Liver (tissue), 9 donors: Measurements from ENCODE around the gene TTF1. TPM values are rescaled to one million over a fixed set of nuclear protein-coding genes. Genes with fewer than 3 reads are reported as not detected.

ENCODE experiments used
- DNase-seq: peaks from one replicate; pipeline ENCODE4 v3.0.0-alpha.2; 2017; ENCODE audit warnings: low spot score
- H3K27ac ChIP-seq, 2 donors: one replicate each; pipeline ENCODE4 v1.7.0; 2013; ENCODE audit warnings: inconsistent platforms in 2 of 2, low read length in 2 of 2, control low read depth in 1 of 2, low read depth in 1 of 2, mild to moderate bottlenecking in 1 of 2
- H3K27me3 ChIP-seq, 4 donors: one replicate each; pipeline versions ENCODE4 v1.6.1 to v1.7.0; 2013; ENCODE audit warnings: low read length in 3 of 4, inconsistent platforms in 1 of 4, mild to moderate bottlenecking in 1 of 4, moderate library complexity in 1 of 4; ENCODE audit not compliant: control insufficient read depth in 4 of 4, insufficient read depth in 4 of 4
- H3K36me3 ChIP-seq, 4 donors: one replicate each; pipeline versions ENCODE4 v1.6.1 to v1.7.0; 2013; ENCODE audit warnings: low read length in 3 of 4, mild to moderate bottlenecking in 3 of 4, low read depth in 1 of 4, moderate library complexity in 1 of 4; ENCODE audit not compliant: control insufficient read depth in 4 of 4, insufficient read depth in 3 of 4
- H3K4me1 ChIP-seq, 4 donors: one replicate each; pipeline versions ENCODE4 v1.6.1 to v1.7.0; 2013; ENCODE audit warnings: low read length in 3 of 4, mild to moderate bottlenecking in 3 of 4, moderate library complexity in 1 of 4; ENCODE audit not compliant: control insufficient read depth in 4 of 4, insufficient read depth in 4 of 4
- H3K4me3 ChIP-seq, 3 donors: one replicate each; pipeline versions ENCODE4 v1.6.1 to v1.7.0; 2013; ENCODE audit warnings: low read length in 3 of 3, control low read depth in 1 of 3, low read depth in 1 of 3, mild to moderate bottlenecking in 1 of 3
- H3K9ac ChIP-seq, 2 donors: one replicate each; pipeline ENCODE4 v1.7.0; 2013; ENCODE audit warnings: low read length in 2 of 2, mild to moderate bottlenecking in 2 of 2, moderate library complexity in 2 of 2, control low read depth in 1 of 2, low read depth in 1 of 2
- H3K9me3 ChIP-seq, 4 donors: one replicate each; pipeline versions ENCODE4 v1.6.1 to v1.7.0; 2013; ENCODE audit warnings: low read length in 3 of 4; ENCODE audit not compliant: control insufficient read depth in 4 of 4
- FOXA1 ChIP-seq: IDR thresholded peaks from 2 replicates; pipeline ENCODE4 v1.6.1; 2016; ENCODE audit warnings: antibody characterized with exemption
- FOXA2 ChIP-seq: IDR thresholded peaks from 2 replicates; pipeline ENCODE4 v1.6.1; 2016; ENCODE audit warnings: antibody characterized with exemption
- GABPA ChIP-seq, 2 donors: IDR thresholded peaks in 1 of 2; conservative IDR thresholded peaks in 1 of 2; 2 replicates each; pipeline ENCODE4 v1.6.1; 2016; ENCODE audit warnings: antibody characterized with exemption in 2 of 2, mild to moderate bottlenecking in 1 of 2, moderate library complexity in 1 of 2
- HNF4A ChIP-seq, 2 donors: conservative IDR thresholded peaks; 2 replicates each; pipeline ENCODE4 v1.6.1; 2016; ENCODE audit warnings: antibody characterized with exemption in 2 of 2, mild to moderate bottlenecking in 2 of 2
- HNF4G ChIP-seq: IDR thresholded peaks from 2 replicates; pipeline ENCODE4 v1.6.1; 2016; ENCODE audit warnings: antibody characterized with exemption
- NR2F2 ChIP-seq: IDR thresholded peaks from 2 replicates; pipeline ENCODE4 v1.6.1; 2016; ENCODE audit warnings: antibody characterized with exemption
- RAD21 ChIP-seq, 2 donors: IDR thresholded peaks; 2 replicates each; pipeline ENCODE4 v1.6.1; 2016; ENCODE audit warnings: antibody characterized with exemption in 2 of 2, mild to moderate bottlenecking in 2 of 2
- REST ChIP-seq: IDR thresholded peaks from 2 replicates; pipeline ENCODE4 v1.6.1; 2016; ENCODE audit warnings: antibody characterized with exemption, mild to moderate bottlenecking
- RXRA ChIP-seq, 2 donors: IDR thresholded peaks; 2 replicates each; pipeline ENCODE4 v1.6.1; 2017 to 2018; ENCODE audit warnings: antibody characterized with exemption in 2 of 2, mild to moderate bottlenecking in 1 of 2
- SP1 ChIP-seq: IDR thresholded peaks from 2 replicates; pipeline ENCODE4 v1.6.1; 2018; ENCODE audit warnings: antibody characterized with exemption, mild to moderate bottlenecking
- TAF1 ChIP-seq: conservative IDR thresholded peaks from 2 replicates; pipeline ENCODE4 v1.6.1; 2016; ENCODE audit warnings: antibody characterized with exemption, mild to moderate bottlenecking
- ZBTB33 ChIP-seq: IDR thresholded peaks from 2 replicates; pipeline ENCODE4 v1.6.1; 2016; ENCODE audit warnings: antibody characterized with exemption
- WGBS: extraction: QIAGEN DNeasy Blood & Tissue Kit; methylation state at CpG from one replicate; pipeline ENCODE4 v1.1.7; 2013; 5-methylcytosine and 5-hydroxymethylcytosine counted together
- polyA plus RNA-seq, 2 donors: library from polyadenylated mRNA; stranded (reverse) in 1 of 2; unstranded in 1 of 2; fragments of 200-250 nt in 1 of 2; fragments of >200 nt in 1 of 2; fragmentation: Nextera tagmentation in 1 of 2; extraction: Ambion mirVana in 1 of 2; gene quantifications; one replicate each; pipeline versions ENCODE4 v1.2.1 to v1.2.3, GENCODE V29; 2013 to 2015
- total RNA-seq, 2 donors: library from RNA; depleted of rRNA; stranded (reverse); fragments of >200 nt; gene quantifications; one replicate each; pipeline ENCODE4 v1.2.3, GENCODE V29; 2014
- TF ChIP-seq, protein P1 (sequence below): IDR thresholded peaks from 2 replicates; pipeline ENCODE4 v1.6.1; 2016; ENCODE audit warnings: antibody characterized with exemption
- TF ChIP-seq, protein P2 (sequence below): fragments of 150-350 bp; IDR thresholded peaks from 2 replicates; pipeline ENCODE4 v1.5.1; 2017; ENCODE audit warnings: improper control_type of control experiment, low read depth, low read length; ENCODE audit not compliant: missing input control
- donor health status: healthy.
- donor health status: healthy.
- donor health status: healthy.
- donor health status: healthy.
- donor health status: healthy.

TTF1 gene
- total and polyA plus RNA-seq, 4 donors: 1.9 to 6.1 (median 2.6) TPM

DNA sequence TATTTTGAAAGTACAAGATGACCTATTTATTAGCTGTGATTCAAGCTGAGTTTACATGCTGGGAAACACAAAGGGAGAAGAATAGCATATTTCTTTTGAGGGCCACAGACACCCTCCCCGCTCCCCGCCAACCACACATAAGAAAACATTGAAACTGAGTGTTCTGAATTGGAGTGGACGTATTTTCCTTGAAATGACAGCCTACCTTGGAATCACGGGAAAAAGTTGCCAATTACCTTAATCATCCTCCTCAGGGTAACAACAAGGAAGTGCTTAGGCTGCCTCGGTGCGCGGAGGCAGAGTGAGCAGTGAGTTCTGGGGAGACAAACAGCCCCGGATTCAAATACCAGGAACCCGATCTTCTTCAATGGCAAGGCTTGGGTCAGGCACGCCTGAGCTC, 34.8 kb upstream of the TTF1 start:
- no peak overlapping the region for H3K9ac ChIP-seq
- H3K4me1 ChIP-seq: no peaks in the 10 kb centered on the region
- no peak overlapping the region for H3K4me3 ChIP-seq
- no peak for DNase-seq
- TF ChIP-seq HNF4A (conservative IDR thresholded peaks at IDR 0.05) (no peak), GABPA (IDR thresholded peaks at IDR 0.05 in 1 of 2, conservative IDR thresholded peaks at IDR 0.05 in 1 of 2) (no peak), NR2F2 (no peak), SP1 (no peak), FOXA2 (no peak), RXRA (IDR thresholded peaks at IDR 0.05) (no peak), FOXA1 (no peak), ZBTB33 (no peak), TAF1 (no peak), RAD21 (IDR thresholded peaks at IDR 0.05) (no peak), HNF4G (no peak)
- TF ChIP-seq, protein P1, sequence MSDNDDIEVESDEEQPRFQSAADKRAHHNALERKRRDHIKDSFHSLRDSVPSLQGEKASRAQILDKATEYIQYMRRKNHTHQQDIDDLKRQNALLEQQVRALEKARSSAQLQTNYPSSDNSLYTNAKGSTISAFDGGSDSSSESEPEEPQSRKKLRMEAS: no peak
- WGBS: 54% methylated on average over 10 of the region's 10 CpGs
- H3K36me3 ChIP-seq: no peaks in the 10 kb centered on the region
- H3K27ac ChIP-seq: no peak overlapping the region
- no peaks in the 10 kb centered on the region for H3K9me3 ChIP-seq
- peaks cover 0 to 10% (median 2%) of the 10 kb centered on the region in 4 donors for H3K27me3 ChIP-seq

DNA sequence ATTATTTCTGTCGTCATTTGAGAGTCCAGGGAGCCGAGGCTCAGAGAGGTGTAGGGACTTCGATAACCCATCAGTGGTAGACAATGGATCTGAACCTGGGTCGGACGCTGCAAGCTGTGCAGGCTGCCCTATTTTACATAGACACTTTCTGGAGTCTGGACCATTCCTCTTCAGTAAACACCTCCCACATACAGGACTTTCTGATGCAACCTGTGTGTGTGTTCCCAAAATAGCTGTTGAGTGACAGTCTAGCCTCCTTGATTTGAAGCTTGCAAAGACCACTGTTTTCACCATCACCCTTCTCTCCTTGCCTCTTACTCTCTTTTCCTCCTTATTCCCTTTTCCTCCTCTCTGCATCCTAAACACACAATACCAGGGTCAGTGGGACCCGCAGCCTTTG, 34.1 kb upstream of the TTF1 start:
- no peak overlapping the region for H3K4me3 ChIP-seq
- no peak overlapping the region for H3K27ac ChIP-seq
- no peaks in the 10 kb centered on the region for H3K4me1 ChIP-seq
- no peak for DNase-seq
- no peak overlapping the region for H3K9ac ChIP-seq
- H3K9me3 ChIP-seq: no peaks in the 10 kb centered on the region
- TF ChIP-seq RXRA (IDR thresholded peaks at IDR 0.05) (no peak), RAD21 (IDR thresholded peaks at IDR 0.05) (no peak), GABPA (IDR thresholded peaks at IDR 0.05 in 1 of 2, conservative IDR thresholded peaks at IDR 0.05 in 1 of 2) (no peak)
- TF ChIP-seq, protein P1: no peak
- TF ChIP-seq, protein P2, sequence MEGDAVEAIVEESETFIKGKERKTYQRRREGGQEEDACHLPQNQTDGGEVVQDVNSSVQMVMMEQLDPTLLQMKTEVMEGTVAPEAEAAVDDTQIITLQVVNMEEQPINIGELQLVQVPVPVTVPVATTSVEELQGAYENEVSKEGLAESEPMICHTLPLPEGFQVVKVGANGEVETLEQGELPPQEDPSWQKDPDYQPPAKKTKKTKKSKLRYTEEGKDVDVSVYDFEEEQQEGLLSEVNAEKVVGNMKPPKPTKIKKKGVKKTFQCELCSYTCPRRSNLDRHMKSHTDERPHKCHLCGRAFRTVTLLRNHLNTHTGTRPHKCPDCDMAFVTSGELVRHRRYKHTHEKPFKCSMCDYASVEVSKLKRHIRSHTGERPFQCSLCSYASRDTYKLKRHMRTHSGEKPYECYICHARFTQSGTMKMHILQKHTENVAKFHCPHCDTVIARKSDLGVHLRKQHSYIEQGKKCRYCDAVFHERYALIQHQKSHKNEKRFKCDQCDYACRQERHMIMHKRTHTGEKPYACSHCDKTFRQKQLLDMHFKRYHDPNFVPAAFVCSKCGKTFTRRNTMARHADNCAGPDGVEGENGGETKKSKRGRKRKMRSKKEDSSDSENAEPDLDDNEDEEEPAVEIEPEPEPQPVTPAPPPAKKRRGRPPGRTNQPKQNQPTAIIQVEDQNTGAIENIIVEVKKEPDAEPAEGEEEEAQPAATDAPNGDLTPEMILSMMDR: no peak
- 66% methylated on average over 6 of the region's 6 CpGs for WGBS
- H3K27me3 ChIP-seq: peaks cover 0 to 10% (median 2%) of the 10 kb centered on the region in 4 donors
- no peaks in the 10 kb centered on the region for H3K36me3 ChIP-seq

- Histone ChIP-seq H3K27me3 (peaks cover 0 to 7% (median 2%) of the 10 kb centered on the region in 4 donors), H3K4me1 (no peaks in the 10 kb centered on the region), H3K27ac (no peak overlapping the region), H3K9ac (no peak overlapping the region), H3K9me3 (peaks cover 0 to 2% (median 0%) of the 10 kb centered on the region in 4 donors), H3K36me3 (no peaks in the 10 kb centered on the region), H3K4me3 (no peak overlapping the region)
- TF ChIP-seq RXRA (IDR thresholded peaks at IDR 0.05) (no peak), REST (no peak), FOXA2 (no peak), HNF4A (conservative IDR thresholded peaks at IDR 0.05) (no peak)
- DNase-seq: no peak
- 61% methylated on average over 4 of the region's 4 CpGs for WGBS
These were observed 32.5 kb upstream of the TTF1 start for GRCh38 chr9:132439153-132439552.
